HS-27A (cell line): ENCODE results near the gene B4GALT1.
"Not testable (repeated sequence)": the region's sequence is repeated elsewhere in the genome, so short reads cannot be mapped to it uniquely, and the experiment has no call there.

Source experiments
- DNase-seq: peaks from one replicate; pipeline ENCODE4 v3.0.0-alpha.2; 2012; ENCODE audit warnings: low read depth, missing footprints

B4GALT1 gene

DNA sequence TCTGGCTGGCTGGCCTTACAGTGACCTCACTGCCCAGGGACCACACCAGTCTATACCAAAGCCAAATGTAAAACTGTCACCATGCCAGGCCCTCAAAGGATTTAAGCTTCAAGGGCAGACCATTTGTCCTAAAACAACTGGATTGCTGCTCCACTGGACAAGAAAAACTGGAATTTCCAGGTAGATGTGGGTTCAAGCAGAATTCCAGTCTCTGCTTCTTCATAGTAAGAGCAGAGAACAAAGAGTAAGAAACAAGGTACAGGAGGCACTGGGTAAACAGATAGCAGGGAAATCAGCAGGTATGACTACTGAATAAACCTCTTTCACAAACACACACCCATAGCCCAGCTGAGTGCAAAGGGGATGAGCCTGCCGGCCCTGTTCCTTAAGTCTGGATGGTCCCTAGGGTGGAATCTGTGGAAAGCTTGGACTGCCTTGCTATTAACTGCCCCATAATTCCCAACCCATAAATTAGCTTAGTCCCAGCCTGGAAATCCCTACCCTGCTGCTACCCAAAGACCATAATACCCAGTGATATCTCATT, 5.5 kb downstream of the B4GALT1 start:
- DNase-seq: no peak

GRCh38 chr9:33161011-33161588, 6.0 kb downstream of the B4GALT1 start:
- DNase-seq: peak; percentile 98

DNA sequence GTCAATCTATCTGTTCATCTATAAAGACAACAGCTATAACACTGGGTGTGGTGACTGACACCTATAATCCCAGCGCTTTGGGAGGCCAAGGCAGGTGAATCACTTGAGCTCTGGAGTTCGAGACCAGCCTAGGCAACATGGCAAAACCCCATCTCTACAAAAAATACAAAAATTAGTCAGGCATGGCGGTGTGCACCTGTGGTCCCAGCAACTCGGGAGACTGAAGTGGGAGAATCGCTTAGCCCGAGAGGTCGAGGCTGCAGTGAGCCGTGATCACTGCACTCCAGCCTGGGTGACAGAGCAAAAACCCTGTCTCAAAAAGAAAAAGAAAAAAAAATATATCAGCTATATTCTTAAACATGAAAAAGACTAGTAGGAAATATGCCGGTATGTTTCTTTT, 6.7 kb downstream of the B4GALT1 start:
- not testable (repeated sequence) for DNase-seq

DNA sequence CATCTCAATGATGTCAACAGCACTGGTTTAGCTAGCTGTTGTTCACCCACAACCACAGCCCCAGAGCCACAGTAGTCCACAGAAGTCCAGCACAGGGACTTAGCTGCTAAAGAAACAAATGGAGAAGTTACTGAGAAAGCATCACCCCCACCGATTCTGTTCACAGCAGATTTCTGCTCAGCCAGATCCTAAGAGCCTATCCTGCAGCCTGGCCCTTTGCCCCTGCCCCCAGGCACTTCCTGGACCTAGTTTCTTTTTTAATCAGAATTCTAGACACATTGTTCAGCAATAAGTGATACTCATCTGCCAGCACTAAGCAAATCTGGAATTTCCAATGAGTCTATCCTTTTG, 7.4 kb downstream of the B4GALT1 start:
- no peak for DNase-seq

DNA sequence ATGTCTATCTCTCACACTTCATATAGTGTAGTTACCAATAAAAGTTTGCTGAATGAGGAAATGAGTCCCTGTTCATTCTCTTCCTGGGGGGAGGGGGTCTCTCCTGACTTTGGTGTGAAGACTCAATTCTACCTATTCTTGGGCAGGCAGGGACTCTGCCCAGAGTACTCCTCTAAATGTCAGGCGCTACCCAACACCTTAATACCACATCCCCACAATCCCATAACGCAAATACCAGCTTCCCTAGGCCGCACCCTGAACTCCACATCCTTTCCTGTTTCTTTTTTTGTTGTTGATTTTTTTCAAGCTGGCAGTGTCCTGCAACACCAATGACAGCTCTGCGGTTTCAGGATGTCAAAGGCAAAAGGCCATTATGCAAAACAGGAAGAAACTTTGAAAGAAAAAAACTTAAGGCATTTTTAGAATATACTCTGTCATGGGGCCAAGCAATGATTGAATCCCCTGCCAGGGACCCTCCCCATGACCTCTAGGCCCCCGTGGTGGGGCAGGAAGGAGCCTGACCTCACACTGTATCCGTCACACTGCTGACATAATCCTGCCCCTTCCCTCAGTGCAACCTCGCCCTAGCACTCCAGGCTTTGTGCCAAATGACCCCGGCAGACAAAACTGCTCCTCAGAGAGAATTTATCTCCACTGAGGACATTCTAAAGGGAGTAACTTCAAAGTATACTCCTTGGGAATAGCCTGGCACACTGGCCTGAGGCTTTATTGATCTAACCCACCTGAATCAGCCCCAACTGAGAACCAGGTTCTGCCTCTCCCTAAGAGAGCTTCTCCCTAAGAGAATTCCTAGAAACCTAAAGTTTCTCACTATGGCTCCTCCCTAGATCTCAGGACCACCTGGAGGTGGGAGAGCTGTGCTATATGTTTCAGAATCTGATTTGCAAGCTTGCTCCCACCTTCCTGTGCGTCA, 8.0 kb downstream of the B4GALT1 start:
- DNase-seq: no peak

GRCh38 chr9:33157960-33158842, 8.9 kb downstream of the B4GALT1 start:
- DNase-seq: no peak

DNA sequence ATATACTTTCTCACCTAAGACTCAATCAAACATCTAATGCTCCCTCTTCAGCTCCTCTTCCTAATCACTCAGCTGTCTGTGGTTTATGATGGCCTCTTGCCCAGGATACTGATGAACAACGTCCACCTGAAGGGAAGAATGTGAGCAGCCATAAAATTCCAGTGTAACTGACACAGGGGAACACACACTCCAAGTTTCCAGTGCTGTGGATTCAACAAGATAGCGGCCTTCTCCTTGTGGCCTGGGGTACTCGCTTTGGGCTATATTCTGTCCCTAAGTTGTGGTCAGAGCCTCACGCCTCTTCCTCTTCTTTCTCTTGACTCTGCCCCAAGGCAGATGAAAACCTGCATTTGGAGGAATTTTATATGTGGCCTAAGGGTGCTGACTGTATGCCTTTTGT, 11.7 kb downstream of the B4GALT1 start:
- no peak for DNase-seq

GRCh38 chr9:33154371-33154770, 12.8 kb downstream of the B4GALT1 start:
- no peak for DNase-seq

DNA sequence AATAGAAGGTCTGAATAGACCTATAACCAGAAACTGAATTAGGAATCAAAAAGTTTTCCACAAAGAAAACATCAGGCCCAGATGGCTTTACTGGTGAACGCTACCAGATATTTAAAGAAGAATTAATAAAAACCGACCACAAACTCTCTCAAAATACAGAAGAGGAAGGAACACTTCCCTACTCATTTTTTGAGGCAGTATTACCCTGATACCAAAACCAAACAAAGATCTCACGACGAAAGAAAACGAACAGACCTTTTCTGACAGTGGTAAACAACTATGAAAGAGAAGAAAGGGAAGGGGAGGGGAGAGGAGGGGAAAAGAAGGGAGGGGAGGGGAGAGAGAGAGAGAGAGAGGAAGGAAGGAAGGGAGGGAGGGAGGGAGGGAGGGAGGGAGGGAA, 13.5 kb downstream of the B4GALT1 start:
- DNase-seq: no peak

GRCh38 chr9:33153001-33153400, 14.1 kb downstream of the B4GALT1 start:
- DNase-seq: no peak

DNA sequence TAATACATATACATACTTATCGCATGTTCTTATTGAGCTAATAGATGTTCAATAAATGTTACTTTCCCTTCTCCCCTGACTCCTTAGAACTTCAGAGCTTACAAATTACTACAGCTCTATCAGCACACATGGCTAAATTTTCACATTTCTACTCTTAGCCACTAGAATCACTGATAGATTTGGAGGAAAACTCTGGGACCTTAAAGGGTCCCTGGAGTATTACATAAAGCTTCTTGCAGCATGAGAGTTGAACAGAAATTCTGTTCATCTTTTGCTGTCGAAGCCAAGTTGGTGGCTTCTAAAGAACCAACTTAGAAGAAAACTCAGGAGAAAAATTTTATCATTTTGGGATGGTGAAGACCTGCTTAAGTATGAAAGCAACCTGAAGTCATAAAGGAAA, 15.5 kb downstream of the B4GALT1 start:
- DNase-seq: no peak

DNA sequence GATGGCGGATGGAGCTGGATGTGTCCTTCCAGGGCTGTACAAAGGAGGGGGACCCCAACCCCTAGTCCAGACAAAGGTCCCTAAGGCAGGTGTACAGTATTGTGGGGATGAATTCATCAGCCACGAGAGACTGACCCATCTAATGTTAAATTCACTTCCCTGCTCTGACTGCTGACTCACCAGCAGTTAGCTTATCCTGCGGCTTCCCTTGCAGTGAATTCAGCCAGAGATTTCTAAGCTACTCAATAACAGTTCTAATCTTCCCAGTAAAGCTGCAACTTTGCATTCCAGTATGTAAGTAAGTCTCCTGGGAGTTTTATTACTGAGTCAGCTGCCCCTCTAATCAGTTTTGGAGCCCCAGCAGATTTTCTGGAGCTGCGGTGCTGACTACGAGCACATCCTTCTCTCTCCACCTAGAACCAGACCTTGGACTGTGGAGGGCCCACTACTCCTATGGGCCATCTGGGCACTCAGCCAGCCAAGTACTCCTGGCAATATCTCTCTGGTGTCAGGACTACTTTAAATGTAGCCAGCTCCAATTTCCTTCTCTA, 16.1 kb downstream of the B4GALT1 start:
- peak; percentile 97 for DNase-seq

DNA sequence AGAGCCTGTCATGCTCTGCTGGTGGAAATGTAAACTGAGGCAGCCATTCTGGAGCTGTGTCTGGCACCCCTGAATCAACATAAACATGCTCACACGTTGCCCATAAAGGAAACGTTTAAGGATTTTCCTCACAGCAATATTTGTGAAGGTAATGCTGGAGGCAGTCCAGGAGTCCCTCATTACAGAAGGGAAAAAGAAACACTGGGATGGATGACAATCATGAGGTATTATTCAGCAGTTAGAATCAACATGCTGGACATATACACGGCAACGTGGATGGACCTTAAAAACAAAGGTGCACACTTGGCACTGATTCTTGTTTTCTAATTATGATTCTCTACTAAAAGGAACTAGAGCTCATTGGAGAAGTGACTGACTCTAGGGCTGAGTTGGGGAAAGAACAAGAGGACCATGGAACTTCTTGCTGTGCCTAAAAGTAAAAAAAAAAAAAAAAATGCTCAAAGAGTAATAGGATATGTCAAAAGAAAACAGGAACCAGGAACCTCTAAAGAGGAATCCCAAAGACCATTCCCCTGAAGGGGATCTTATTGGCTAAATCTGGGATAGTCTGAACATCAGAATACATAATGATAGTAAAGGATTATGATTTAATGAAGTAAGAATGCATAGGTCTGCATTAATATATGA, 18.6 kb downstream of the B4GALT1 start:
- DNase-seq: no peak

GRCh38 chr9:33147416-33148169, 19.5 kb downstream of the B4GALT1 start:
- DNase-seq: no peak

DNA sequence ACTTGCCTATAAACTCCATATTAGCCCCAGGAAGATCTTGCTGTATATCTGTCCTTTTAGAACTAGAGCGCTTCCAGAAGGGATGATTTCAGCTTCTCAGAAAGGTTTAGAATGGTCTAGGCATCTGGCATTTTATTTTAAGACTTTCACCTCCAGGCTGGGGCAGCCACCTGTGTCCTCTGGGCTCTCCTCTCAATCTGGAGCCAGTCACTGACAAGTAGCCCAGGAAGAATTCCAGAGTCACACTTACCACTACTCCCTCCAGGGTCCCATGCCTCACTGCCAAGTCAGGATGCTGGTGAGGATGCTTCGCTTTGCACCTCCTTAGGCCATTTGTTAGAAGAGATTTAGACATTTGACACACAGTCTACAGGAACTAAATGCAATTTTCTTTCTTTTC, 20.8 kb downstream of the B4GALT1 start:
- DNase-seq: no peak

DNA sequence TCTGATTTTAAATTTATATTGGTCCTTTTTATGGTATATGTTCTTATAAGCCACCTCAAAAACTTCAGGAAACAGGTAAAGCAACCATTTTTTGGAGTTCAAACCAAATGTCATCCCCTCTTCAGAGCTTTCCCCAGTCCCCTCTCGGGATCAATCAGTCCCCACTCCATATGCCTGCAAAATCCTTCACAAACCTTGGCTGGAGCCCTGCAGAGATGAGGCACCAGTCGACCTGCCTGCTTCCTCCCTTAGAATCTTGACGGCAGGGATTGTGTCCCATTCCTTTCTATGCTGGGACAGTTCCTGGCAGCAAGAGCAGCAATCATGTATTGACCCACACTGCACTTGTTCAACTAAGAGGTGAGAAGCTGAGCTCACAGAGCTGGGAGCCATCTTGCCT, 22.6 kb downstream of the B4GALT1 start:
- no peak for DNase-seq

DNA sequence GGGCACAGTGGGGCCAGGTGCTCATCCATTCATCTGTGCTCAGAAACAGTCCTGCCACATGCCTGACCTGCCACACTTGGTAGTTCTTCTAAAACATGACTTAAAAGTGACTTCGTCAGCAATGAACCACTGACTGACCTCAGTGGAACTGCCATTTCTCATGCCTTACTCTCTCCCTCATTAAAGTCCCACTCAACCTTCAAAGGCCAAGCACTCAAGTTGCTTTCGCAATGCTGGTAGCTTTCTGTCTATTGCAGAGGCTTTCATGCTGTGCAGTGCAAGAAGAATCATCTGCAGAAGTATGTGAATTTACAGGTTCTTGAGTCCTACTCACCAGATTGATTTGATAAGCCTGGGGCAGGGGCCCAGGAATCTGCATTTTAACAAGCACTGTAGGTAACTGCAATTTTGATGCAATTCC, 23.9 kb downstream of the B4GALT1 start:
- no peak for DNase-seq

GRCh38 chr9:33142535-33142934, 24.6 kb downstream of the B4GALT1 start:
- no peak for DNase-seq

- no peak for DNase-seq
Measured at GRCh38 chr9:33140401-33141360, 26.5 kb downstream of the B4GALT1 start.
